GM11168 (cell line): Measurements from ENCODE around the gene IL34.
"Not testable (repeated sequence)": the region's sequence is repeated elsewhere in the genome, so short reads cannot be mapped to it uniquely, and the experiment has no call there.

ENCODE experiments used
- in situ Hi-C: fragments of 300-500 bp; cut with MboI; formaldehyde crosslinking; loops from one replicate; pipeline ENCODE4 v1.12.0; 2022; ENCODE audit warnings: low sequenced_read_pairs; ENCODE audit not compliant: unreplicated experiment

The IL34 gene

GRCh38 chr16:70630960-70631745, 15.2 kb upstream of the IL34 start:
- in situ Hi-C loops, result no loop called here

DNA sequence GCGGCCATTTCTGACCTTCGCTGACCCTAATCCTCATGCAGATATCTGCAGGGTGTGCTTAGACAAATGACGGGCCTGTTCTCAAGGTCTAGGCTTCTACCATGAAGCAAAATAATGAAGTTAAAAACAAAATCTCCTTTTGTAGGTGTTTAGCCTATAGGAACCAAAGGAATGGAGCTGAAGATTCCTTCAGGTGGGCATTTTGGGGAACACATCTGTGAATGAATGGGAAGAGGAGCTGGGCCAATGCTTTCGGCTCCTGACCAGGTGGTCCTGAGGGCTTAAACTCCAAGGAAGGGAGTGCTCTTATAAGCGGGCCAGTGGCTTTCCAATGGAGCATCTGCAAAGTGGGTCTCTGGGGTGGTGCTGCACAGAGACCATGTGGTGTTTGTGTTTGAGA, 14.1 kb upstream of the IL34 start:
- in situ Hi-C loops, result no loop called here

GRCh38 chr16:70633617-70634016, 12.7 kb upstream of the IL34 start:
- in situ Hi-C loops, result not testable (repeated sequence)

DNA sequence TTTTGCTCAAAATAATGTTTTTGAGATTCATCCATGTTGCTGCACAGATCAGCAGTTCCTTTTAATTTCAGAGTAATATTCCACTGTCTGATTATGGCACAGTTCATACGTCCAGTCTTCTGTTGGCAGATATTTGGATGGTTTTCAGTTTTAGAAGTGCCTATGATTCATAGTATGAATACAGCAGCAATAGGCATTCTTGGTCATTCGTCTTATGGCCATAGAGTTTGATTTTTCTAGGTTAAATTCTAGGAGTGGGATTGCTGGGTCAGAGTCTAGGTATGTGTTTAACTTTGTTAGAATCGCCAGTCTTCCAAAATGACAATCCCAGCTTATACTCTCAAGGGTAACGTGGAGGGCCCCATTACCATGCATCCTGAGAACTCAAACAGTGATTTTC, 11.5 kb upstream of the IL34 start:
- in situ Hi-C loops, result no loop called here

DNA sequence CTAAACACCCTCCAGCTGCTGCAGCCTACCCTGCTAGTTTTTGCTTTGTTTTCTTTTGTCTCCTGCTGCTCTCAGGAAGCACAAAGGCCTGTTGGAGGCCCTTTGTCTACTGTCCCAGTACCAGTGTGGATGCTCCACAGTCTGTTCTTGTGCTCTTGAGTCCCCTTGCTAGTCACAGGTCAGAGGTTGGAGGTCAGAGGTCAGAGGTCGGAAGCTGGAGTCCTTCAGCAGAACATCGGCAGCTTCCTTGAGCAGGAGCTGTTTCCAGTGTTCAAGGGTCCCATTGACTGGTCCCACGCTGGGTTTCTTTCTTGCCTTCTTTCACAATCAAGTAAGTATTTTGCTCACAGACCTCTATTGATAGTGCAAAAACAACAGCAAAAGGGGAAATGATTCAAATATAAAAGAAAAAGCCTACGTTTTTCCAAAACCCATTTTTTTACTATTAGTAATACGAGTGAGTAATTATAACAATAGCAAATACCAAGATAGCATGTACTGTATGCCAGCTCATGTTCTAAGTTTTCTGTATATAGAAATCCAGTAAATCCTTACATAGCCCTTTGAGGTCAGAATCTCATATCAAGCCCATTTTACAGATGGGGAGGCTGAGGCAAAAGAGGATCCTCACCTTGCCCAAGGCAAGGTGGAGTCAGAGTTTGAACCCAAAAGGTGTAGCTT, 10.9 kb upstream of the IL34 start:
- in situ Hi-C loops, result no loop called here

- in situ Hi-C loops, result no loop called here
Measured at GRCh38 chr16:70638814-70639792, 7.3 kb upstream of the IL34 start.

DNA sequence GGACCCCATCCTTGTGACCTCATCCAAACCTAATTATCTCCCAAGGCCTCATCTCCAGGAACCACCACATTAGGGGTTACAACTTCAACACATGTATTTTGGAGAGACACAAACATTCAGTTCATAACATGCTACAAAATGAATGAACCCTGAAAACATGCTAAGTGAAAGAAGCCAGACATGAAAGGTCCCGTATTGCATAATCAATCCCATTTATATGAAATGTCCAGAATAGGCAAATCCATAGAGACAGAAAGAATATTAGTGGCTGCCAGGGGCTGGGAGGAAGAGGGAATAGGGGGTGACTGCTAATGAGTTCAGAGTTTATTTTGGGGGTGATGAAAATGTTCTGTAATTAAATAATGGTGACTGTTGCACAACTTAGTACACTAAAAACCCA, 3.7 kb upstream of the IL34 start:
- in situ Hi-C loops, result no loop called here

DNA sequence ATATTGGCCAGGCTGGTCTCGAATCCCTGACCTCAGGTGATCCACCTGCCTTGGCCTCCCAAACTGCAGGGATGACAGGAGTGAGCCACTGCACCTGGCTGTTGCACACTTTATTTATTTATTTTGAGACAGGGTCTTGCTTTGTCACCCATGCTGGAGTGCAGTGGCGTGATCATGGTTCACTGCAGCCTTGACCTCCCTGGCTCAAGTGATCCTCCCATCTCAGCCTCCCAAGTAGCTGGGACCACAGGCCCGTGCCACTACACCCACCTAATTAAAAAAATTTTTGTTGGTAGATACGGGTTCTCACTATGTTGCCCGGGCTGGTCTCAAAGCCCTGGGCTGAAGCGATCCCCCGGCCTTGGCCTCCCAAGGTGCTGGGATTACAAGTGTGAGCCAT, 3.1 kb upstream of the IL34 start:
- in situ Hi-C loops, result not testable (repeated sequence)

DNA sequence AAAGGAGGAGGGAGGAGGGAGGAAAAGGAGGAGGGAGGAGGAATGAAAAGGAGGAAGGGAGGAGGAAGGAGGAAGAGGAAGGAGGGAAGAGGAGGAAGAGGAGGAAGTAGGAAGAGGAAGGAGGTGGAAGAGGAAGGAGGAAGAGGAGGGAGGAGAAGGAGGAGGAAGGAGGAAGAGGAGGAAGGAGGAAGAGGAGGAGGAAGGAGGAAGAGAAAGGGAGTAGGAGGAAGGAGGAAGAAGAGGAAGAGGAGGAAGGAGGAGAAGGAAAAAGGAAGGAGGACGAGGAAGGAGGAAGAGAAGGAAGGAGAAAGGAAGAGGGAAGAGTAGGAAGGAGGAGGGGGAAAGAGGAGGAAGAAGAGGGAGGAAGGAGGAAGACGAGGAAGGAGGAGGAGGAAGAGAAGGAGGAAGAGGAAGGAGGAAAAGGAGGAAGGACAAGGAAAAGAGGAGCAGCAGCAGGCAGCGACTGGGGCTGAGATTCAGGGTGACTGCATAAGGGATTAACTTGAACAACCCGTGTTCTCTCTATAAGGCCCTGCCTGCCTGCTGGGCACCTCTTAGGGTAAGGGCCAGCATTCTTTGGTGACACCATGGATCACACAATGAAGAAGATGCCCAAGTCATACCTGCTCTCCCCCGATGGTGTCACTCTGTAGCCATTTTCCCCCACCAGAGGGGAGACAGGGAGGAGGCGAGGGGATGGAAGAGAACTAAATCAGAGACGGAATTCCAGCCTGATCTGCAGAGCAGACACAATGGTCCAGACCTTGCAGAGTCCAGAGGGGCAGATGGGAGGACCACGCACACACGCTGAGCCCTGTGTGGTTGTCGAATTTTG, 1.4 kb upstream of the IL34 start:
- in situ Hi-C loops, result no loop called here

GRCh38 chr16:70647441-70648359, 1.3 kb downstream of the IL34 start:
- in situ Hi-C loops, result no loop called here

GRCh38 chr16:70648606-70649005, 2.2 kb downstream of the IL34 start:
- in situ Hi-C loops, result no loop called here

- in situ Hi-C loops, result no loop called here
Measured at GRCh38 chr16:70649300-70649699, 2.9 kb downstream of the IL34 start.

DNA sequence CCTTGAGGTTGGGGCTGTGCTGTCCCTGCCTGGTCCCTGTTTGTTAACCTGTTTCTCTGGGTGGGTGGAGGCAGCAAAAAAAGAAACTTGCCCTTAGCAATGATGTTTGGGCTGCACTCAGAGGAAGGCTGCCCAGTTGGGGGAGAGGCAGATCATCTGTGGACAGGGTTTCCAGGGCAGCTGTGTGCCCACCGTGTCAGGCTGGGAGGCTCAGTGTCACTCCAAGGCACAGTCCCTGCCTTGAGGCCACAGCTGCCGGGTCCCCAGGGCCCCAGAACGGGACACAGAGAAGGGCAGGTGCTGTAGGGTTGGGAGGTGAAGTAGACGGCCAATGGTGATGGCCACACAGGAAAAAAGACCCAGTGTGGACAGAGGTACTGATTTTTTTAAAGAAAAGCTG, 3.9 kb downstream of the IL34 start:
- in situ Hi-C loops, result no loop called here

GRCh38 chr16:70651524-70651923, 5.2 kb downstream of the IL34 start:
- in situ Hi-C loops, result no loop called here

DNA sequence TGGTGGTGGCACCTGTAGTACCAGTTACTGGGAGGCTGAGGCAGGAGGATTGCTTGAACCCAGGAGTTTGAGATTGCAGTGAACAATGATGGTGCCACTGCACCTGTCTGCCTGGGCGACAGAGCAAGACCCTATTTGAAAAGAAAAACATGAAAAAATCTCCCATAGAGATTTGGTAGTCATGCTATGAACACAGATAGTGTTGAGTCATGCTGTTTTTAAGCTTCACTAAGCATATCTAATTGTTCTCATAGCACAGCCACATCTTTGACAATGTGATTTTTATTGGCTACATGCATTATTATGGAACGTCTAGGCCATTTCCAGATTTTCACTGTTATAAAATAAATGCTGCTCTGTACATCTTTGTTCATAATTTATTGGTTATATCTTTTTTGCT, 6.0 kb downstream of the IL34 start:
- in situ Hi-C loops, result no loop called here

GRCh38 chr16:70653406-70653805, 7.0 kb downstream of the IL34 start:
- in situ Hi-C loops, result no loop called here

GRCh38 chr16:70653809-70654771, 7.7 kb downstream of the IL34 start:
- in situ Hi-C loops, result no loop called here
